GM23338 (cell line): Measurements from ENCODE around the gene GPR183. TPM values are rescaled to one million over a fixed set of nuclear protein-coding genes. Genes with fewer than 3 reads are reported as not detected.

Experiments used
- ATAC-seq: fragments of 200-7000 bp; cut with Tn5 transposase; 3 replicates; pipeline ENCODE4 v1.9.1; 2020
- DNase-seq: peaks from one replicate; pipeline ENCODE4 v3.0.0-alpha.2; 2015; ENCODE audit warnings: low spot score
- H2AFZ ChIP-seq: fragments of 200-600 bp; sonication (generic); 2 replicates; pipeline ENCODE4 v1.8.0; 2016; ENCODE audit warnings: antibody characterized with exemption, mild to moderate bottlenecking, moderate library complexity
- H3F3A ChIP-seq: fragments of 200-600 bp; sonication (generic); replicated peaks from 2 replicates; pipeline ENCODE4 v1.8.0; 2017; ENCODE audit warnings: antibody characterized with exemption, mixed run types, low read depth
- H3K27ac ChIP-seq: fragments of 200-600 bp; sonication (generic); 2 replicates; pipeline ENCODE4 v1.6.1; 2016; ENCODE audit warnings: low read depth
- H3K27me3 ChIP-seq: fragments of 200-600 bp; sonication (generic); 2 replicates; pipeline ENCODE4 v1.8.0; 2016; ENCODE audit warnings: mild to moderate bottlenecking, mixed run types, moderate library complexity; ENCODE audit not compliant: insufficient read depth
- H3K36me3 ChIP-seq: fragments of 200-600 bp; sonication (generic); 2 replicates; pipeline ENCODE4 v1.8.0; 2016; ENCODE audit warnings: mild to moderate bottlenecking; ENCODE audit not compliant: insufficient read depth
- H3K4me1 ChIP-seq: fragments of 200-600 bp; sonication (generic); 2 replicates; pipeline ENCODE4 v1.8.0; 2016; ENCODE audit warnings: mild to moderate bottlenecking, moderate library complexity; ENCODE audit not compliant: insufficient read depth
- H3K4me2 ChIP-seq: fragments of 200-600 bp; sonication (generic); 2 replicates; pipeline ENCODE4 v1.7.1; 2017; ENCODE audit warnings: mixed run types
- H3K4me3 ChIP-seq: fragments of 200-600 bp; sonication (generic); 2 replicates; pipeline ENCODE4 v1.6.1; 2016; ENCODE audit warnings: mixed run types
- H3K79me2 ChIP-seq: fragments of 200-600 bp; sonication (generic); replicated peaks from 2 replicates; pipeline ENCODE4 v1.8.0; 2017; ENCODE audit warnings: mild to moderate bottlenecking; ENCODE audit not compliant: insufficient read depth
- H3K9me2 ChIP-seq: fragments of 200-600 bp; sonication (generic); 2 replicates; pipeline ENCODE4 v1.8.0; 2017; ENCODE audit not compliant: insufficient read depth
- H4K20me1 ChIP-seq: fragments of 200-600 bp; sonication (generic); replicated peaks from 2 replicates; pipeline ENCODE4 v1.8.0; 2017; ENCODE audit warnings: mild to moderate bottlenecking; ENCODE audit not compliant: insufficient read depth
- H3K27ac Mint-ChIP-seq: 2 replicates; pipeline ENCODE4 v1.8.0; 2020; ENCODE audit warnings: inconsistent platforms, mild to moderate bottlenecking, moderate library complexity, mixed read lengths
- H3K27me3 Mint-ChIP-seq: 3 replicates; pipeline ENCODE4 v1.8.0; 2022; ENCODE audit warnings: low read depth, mild to moderate bottlenecking, moderate library complexity, mixed read lengths, inconsistent platforms; ENCODE audit not compliant: insufficient read depth, poor library complexity
- H3K36me3 Mint-ChIP-seq: 3 replicates; pipeline ENCODE4 v1.8.0; 2021; ENCODE audit warnings: low read depth, mild to moderate bottlenecking, inconsistent platforms, moderate library complexity, mixed read lengths
- H3K4me1 Mint-ChIP-seq: 3 replicates; pipeline ENCODE4 v1.8.0; 2020; ENCODE audit warnings: mild to moderate bottlenecking, inconsistent platforms, mixed read lengths
- H3K4me3 Mint-ChIP-seq: 3 replicates; pipeline ENCODE4 v1.8.0; 2021; ENCODE audit warnings: moderate library complexity, mild to moderate bottlenecking, inconsistent platforms, mixed read lengths
- H3K9me3 Mint-ChIP-seq: 3 replicates; pipeline ENCODE4 v1.8.0; 2020; ENCODE audit warnings: moderate library complexity, mild to moderate bottlenecking, inconsistent platforms, mixed read lengths
- CREB1 ChIP-seq: fragments of 250-450 bp; sonication (Bioruptor Pico); IDR thresholded peaks from 2 replicates; pipeline ENCODE4 v1.5.0; 2020; ENCODE audit warnings: low read depth, mild to moderate bottlenecking, moderate library complexity
- CTCF ChIP-seq, 2 experiments: fragments of 200-600 bp in 1 of 2; sonication (generic) in 1 of 2; conservative IDR thresholded peaks; 2 replicates each; pipeline versions ENCODE4 v1.5.1 to v1.6.1; 2016 to 2017; ENCODE audit warnings: antibody characterized with exemption in 2 of 2, low read depth in 2 of 2, mild to moderate bottlenecking in 2 of 2, moderate library complexity in 1 of 2
- ETS1 ChIP-seq: IDR thresholded peaks from 2 replicates; pipeline ENCODE4 v1.6.1; 2016; ENCODE audit warnings: antibody characterized with exemption
- EZH2 ChIP-seq: fragments of 200-600 bp; sonication (generic); IDR thresholded peaks from one replicate; pipeline ENCODE4 v1.8.0; 2017; ENCODE audit warnings: antibody characterized with exemption, mild to moderate bottlenecking, low read depth; ENCODE audit not compliant: unreplicated experiment
- EZH2phosphoT487 ChIP-seq: fragments of 200-600 bp; sonication (generic); IDR thresholded peaks from one replicate; pipeline ENCODE4 v1.8.1; 2018; ENCODE audit warnings: antibody characterized with exemption; ENCODE audit not compliant: unreplicated experiment
- JUNB ChIP-seq: IDR thresholded peaks from one replicate; pipeline ENCODE4 v1.6.1; 2016; ENCODE audit warnings: antibody characterized with exemption; ENCODE audit not compliant: unreplicated experiment
- NANOG ChIP-seq: IDR thresholded peaks from 2 replicates; pipeline ENCODE4 v1.6.1; 2016; ENCODE audit warnings: antibody characterized with exemption, borderline replicate concordance
- POLR2AphosphoS5 ChIP-seq: IDR thresholded peaks from 2 replicates; pipeline ENCODE4 v1.6.1; 2016; ENCODE audit warnings: antibody characterized with exemption, low read depth
- REST ChIP-seq: IDR thresholded peaks from one replicate; pipeline ENCODE4 v1.6.1; 2018; ENCODE audit warnings: antibody characterized with exemption; ENCODE audit not compliant: unreplicated experiment
- STAT1 ChIP-seq: IDR thresholded peaks from one replicate; pipeline ENCODE4 v1.6.1; 2016; ENCODE audit warnings: antibody characterized with exemption; ENCODE audit not compliant: unreplicated experiment
- ZNF114 ChIP-seq: fragments of 250-450 bp; sonication (Bioruptor Pico); IDR thresholded peaks from 2 replicates; pipeline ENCODE4 v1.5.0; 2020; ENCODE audit warnings: mild to moderate bottlenecking, moderate library complexity
- ZNF331 ChIP-seq: fragments of 250-450 bp; sonication (Bioruptor Pico); IDR thresholded peaks from 2 replicates; pipeline ENCODE4 v1.5.0; 2020; ENCODE audit warnings: low read depth, mild to moderate bottlenecking, moderate library complexity
- ZNF462 ChIP-seq: fragments of 250-450 bp; sonication (Bioruptor Pico); IDR thresholded peaks from 2 replicates; pipeline ENCODE4 v1.5.0; 2020; ENCODE audit warnings: mild to moderate bottlenecking, moderate library complexity
- polyA plus RNA-seq: library from polyadenylated mRNA; unstranded; fragments of >200 nt; fragmentation: Nextera tagmentation; extraction: Ambion mirVana; gene quantifications from 2 replicates; pipeline ENCODE4 v1.2.1, GENCODE V29; 2016
- total RNA-seq: library from RNA; depleted of rRNA; stranded (reverse); fragments of >200 nt; shearing (Covaris generic); gene quantifications from 2 replicates; pipeline ENCODE4 v1.2.3, GENCODE V29; 2014

Gene GPR183
- total and polyA plus RNA-seq, 2 experiments from 2014 or later = 0.78 TPM; not detected in 1

- Histone ChIP-seq H3K4me2 (no peak overlapping the region), H4K20me1 (peaks cover 3% of the 10 kb centered on the region), H3K79me2 (no peaks in the 10 kb centered on the region; the same call in none of the 2 replicates), H3K36me3 (no peaks in the 10 kb centered on the region), H3K27ac (no peak overlapping the region), H3K4me1 (0 out of 2 replicates have a peak, but pooled peaks cover 5% of the 10 kb centered on the region), H2AFZ (no peak overlapping the region), H3K4me3 (no peak overlapping the region), H3F3A (no peaks in the 10 kb centered on the region), H3K9me2 (no peaks in the 10 kb centered on the region), H3K27me3 (no peaks in the 10 kb centered on the region)
- H3K27ac Mint-ChIP-seq = no peak overlapping the region
- no peak overlapping the region for H3K4me3 Mint-ChIP-seq
- DNase-seq (no peak), ATAC-seq (no peak)
- TF ChIP-seq NANOG = no peak
- no peak for TF ChIP-seq CTCF (conservative IDR thresholded peaks at IDR 0.05; ENCODE audit: low read depth in 2 of 2)
- no peak for TF ChIP-seq JUNB
- TF ChIP-seq REST = no peak
- TF ChIP-seq ZNF462 (CRISPR knock-in tag) = no peak
- no peak for TF ChIP-seq STAT1
- no peak for TF ChIP-seq EZH2
- TF ChIP-seq EZH2phosphoT487 = no peak
- TF ChIP-seq ZNF114 (CRISPR knock-in tag) = no peak
- no peak for TF ChIP-seq CREB1 (CRISPR knock-in tag)
- no peak for TF ChIP-seq ETS1
- no peak for TF ChIP-seq ZNF331 (CRISPR knock-in tag)
- no peak for TF ChIP-seq POLR2AphosphoS5
- H3K27me3 Mint-ChIP-seq = no peaks in the 10 kb centered on the region
- no peaks in the 10 kb centered on the region for H3K9me3 Mint-ChIP-seq
- peaks cover 17% of the 10 kb centered on the region for H3K4me1 Mint-ChIP-seq
- H3K36me3 Mint-ChIP-seq = no peaks in the 10 kb centered on the region; the same call in 2 of the 3 replicates
Measured at GRCh38 chr13:99282264-99283231, 24.7 kb downstream of the GPR183 start.
